Activated naive CD4-positive, alpha-beta T cell treated with anti-CD3 and anti-CD28 coated beads, Interleukin-2, amount 50 U/mL, for 24 hours (primary cell): ENCODE data around the gene CBX5.
"Not testable (repeated sequence)": the region's sequence is repeated elsewhere in the genome, so short reads cannot be mapped to it uniquely, and the experiment has no call there.

Source experiments
- H3K27ac Mint-ChIP-seq: one replicate; pipeline ENCODE4 v1.8.0; 2021; ENCODE audit warnings: mild to moderate bottlenecking, mixed read lengths
- H3K27me3 Mint-ChIP-seq: one replicate; pipeline ENCODE4 v1.8.0; 2021; ENCODE audit warnings: mixed read lengths
- H3K36me3 Mint-ChIP-seq: one replicate; pipeline ENCODE4 v1.8.0; 2021; ENCODE audit warnings: mixed read lengths
- H3K4me1 Mint-ChIP-seq: one replicate; pipeline ENCODE4 v1.8.0; 2021; ENCODE audit warnings: mixed read lengths
- H3K4me3 Mint-ChIP-seq: one replicate; pipeline ENCODE4 v1.8.0; 2021; ENCODE audit warnings: mild to moderate bottlenecking, mixed read lengths
- H3K9me3 Mint-ChIP-seq: one replicate; pipeline ENCODE4 v1.8.0; 2021; ENCODE audit warnings: mixed read lengths

CBX5 gene

DNA sequence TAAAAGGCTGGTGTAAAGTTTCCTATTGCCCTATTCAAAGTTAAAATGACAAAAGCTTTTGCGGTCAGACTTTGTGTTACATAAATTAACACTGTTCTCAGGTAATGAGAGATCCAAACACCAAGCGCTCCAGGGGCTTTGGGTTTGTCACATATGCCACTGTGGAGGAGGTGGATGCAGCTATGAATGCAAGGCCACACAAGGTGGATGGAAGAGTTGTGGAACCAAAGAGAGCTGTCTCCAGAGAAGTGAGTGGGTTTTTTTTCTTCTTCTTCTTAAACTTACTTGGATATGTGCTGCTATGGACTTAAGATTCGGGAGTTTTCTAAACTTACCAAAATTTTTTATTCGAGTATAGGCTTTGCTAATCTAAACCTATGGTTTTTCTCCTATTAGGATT lies 1.8 kb upstream of the CBX5 start:
- H3K9me3 Mint-ChIP-seq, H3K27me3 Mint-ChIP-seq, H3K27ac Mint-ChIP-seq, H3K4me3 Mint-ChIP-seq: not testable (repeated sequence)
- Mint-ChIP-seq H3K36me3 (peaks cover 17% of the 10 kb centered on the region), H3K4me1 (peaks cover 49% of the 10 kb centered on the region)

DNA sequence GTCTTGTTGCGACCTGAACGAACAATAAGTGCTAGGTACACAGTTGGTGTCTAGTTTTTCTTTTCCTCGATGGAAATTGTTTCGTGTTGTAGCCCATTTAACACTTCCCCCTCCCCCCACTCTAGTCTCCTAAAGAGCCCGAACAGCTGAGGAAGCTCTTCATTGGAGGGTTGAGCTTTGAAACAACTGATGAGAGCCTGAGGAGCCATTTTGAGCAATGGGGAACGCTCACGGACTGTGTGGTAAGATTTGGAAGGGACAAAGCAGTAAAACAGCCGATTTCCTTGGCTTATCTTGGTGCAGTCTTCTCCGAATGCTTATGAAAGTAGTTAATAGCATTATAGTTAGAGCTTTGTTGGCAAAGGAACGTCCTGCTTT lies 1.3 kb upstream of the CBX5 start:
- not testable (repeated sequence) for H3K27me3 Mint-ChIP-seq, H3K9me3 Mint-ChIP-seq, H3K27ac Mint-ChIP-seq, H3K4me3 Mint-ChIP-seq
- Mint-ChIP-seq H3K36me3 (peaks cover 14% of the 10 kb centered on the region), H3K4me1 (peaks cover 49% of the 10 kb centered on the region)

DNA sequence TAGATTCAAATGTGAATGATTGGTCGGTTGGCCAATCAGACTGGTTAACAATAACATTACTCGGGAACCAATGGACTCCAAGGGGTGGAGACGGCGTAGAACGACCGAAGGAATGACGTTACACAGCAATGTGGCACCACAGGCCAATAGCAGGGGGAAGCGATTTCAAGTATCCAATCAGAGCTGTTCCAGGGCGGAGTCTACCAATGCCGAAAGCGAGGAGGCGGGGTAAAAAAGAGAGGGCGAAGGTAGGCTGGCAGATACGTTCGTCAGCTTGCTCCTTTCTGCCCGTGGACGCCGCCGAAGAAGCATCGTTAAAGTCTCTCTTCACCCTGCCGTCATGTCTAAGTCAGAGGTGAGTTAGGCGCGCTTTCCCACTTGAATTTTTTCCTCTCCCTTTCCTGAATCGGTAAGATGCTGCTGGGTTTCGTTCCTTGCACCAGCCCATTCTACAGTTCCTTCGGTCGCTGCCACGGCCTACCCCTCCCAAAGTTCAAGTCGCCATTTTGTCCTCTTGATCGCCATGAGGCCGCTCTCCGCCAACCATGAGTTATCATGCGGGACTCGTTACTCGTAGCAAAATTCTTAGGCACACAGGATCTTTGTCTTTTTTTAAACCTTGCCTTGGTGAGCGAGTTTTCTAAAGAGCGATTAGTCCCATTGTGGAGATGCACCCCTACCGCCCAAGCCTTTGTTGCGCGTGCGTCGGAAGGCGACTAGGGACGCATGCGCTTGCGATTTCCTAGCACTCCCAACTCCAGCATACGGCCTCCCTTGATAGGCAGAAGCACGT lies 742 bp upstream of the CBX5 start, which contains the start of gene HNRNPA1:
Gene HNRNPA1 (plus strand): TSS at position 259 of the 793 bp plus-strand sequence. CDS start 82 bp downstream, at position 341.
- H3K27ac Mint-ChIP-seq, result no peak within 1 kb of the TSS
- H3K9me3 Mint-ChIP-seq, result no peaks in the 10 kb centered on the region
- peaks cover 11% of the 10 kb centered on the region for H3K36me3 Mint-ChIP-seq
- H3K27me3 Mint-ChIP-seq, result no peaks in the 10 kb centered on the region
- peaks cover 48% of the 10 kb centered on the region for H3K4me1 Mint-ChIP-seq
- no peak within 1 kb of the TSS for H3K4me3 Mint-ChIP-seq

DNA sequence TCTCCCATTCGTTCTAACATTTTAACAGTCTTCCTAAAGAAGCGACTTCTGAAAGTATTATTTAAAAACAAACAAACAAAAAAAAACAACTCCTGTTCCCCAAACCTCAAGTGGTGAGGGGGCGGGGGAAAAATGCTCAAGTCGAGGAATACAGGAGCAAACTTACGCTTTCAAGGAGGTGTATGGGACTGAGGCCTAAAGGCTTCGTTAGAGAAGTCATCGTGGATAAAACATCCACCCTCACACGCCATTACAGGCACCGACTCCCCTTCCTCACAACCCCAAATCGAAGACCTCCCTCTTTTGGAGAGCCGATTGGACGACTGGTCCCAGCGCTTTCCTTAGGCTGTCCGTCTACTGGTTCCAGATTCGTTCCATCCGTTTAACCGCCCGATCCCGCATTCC lies 693 bp downstream of the CBX5 start:
- Mint-ChIP-seq H3K4me3 (no peak overlapping the region), H3K9me3 (no peaks in the 10 kb centered on the region), H3K27ac (no peak overlapping the region), H3K4me1 (peaks cover 50% of the 10 kb centered on the region), H3K27me3 (no peaks in the 10 kb centered on the region), H3K36me3 (peaks cover 2% of the 10 kb centered on the region)

DNA sequence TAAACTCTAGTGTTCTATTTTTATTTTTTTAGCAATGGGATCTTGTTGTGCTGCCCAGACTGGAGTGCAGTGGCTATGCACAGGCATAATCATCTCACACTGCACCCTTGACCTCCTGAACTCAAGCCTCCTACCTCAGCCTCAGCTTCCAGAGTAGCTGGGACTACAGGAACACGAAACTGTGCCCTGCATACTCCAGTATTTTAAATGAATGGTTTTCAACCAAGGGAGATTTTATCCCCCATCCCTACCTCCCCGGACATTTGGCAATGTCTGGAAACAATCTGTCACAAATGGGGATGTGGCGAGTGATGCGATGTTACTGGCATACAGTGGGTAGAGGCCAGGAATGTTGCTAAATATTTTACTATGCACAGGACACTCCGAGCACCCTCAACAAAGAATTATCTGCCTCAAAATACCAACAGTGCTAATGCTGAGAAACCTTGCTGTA lies 2.1 kb downstream of the CBX5 start:
- Mint-ChIP-seq H3K9me3 (no peaks in the 10 kb centered on the region), H3K36me3 (peaks cover 11% of the 10 kb centered on the region), H3K4me1 (peaks cover 49% of the 10 kb centered on the region), H3K27me3 (no peaks in the 10 kb centered on the region), H3K4me3 (no peak overlapping the region), H3K27ac (no peak overlapping the region)

DNA sequence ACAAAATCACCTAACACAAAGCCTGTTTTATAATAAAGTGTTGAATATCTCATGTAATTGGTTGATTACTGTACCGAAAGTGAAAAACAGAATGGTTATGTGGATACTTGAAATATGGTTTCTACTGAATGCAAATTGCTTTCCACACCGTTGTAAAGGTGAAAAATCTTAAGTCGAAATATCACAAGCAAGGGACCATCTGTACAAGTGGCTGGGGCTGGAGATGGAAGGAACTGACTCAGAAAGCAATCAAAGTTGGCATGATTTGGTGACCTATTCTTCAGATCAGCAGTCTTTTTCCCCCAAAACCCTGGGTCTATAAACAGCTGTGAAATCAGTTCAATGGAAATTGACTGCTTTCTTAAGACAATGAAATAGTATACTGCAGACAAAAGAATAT lies 3.6 kb downstream of the CBX5 start:
- Mint-ChIP-seq H3K4me3 (peak overlapping the region; percentile 34), H3K9me3 (no peaks in the 10 kb centered on the region), H3K36me3 (peaks cover 11% of the 10 kb centered on the region), H3K27me3 (no peaks in the 10 kb centered on the region), H3K4me1 (peaks cover 58% of the 10 kb centered on the region), H3K27ac (peak overlapping the region; percentile 43)

DNA sequence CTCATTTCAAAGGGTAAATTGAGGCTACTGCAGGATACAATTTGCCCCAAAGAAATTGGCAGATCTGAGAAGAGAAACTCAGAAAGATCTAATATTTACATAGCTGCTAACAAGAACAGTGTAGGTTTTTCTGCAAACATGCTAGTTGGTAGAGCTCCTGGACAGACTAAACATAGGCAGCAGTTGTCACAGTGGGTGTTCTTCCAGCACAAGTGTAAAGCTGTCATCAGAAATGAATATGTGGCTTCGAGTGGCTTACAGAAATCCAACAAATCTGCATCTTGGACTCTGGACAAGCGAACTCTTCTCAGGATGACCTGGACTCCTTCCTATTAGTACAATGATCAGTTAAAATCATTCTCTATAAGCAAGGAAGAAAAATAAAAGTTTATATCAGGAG lies 5.9 kb downstream of the CBX5 start:
- peaks cover 69% of the 10 kb centered on the region for H3K4me1 Mint-ChIP-seq

DNA sequence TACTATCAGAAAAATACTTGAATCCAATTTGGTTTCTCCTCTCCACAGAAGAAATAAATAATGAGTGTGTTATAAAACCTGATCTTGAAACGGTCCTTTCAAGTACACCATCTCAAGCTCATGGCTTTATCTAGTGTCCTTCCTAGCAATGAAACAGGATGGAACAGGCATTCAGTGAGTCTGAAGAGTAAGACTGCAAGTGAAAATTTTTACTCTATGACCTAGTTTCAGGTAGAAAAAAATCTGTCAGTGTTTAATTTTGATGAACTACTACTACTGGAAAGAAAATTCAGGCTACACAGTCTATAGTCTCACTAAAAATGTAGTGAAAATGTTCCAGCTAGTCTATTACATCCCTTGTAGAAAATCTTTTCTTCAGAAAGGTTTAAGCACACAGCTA lies 7.7 kb downstream of the CBX5 start:
- H3K27me3 Mint-ChIP-seq, result no peaks in the 10 kb centered on the region
- H3K4me1 Mint-ChIP-seq, result peaks cover 63% of the 10 kb centered on the region
- peaks cover 11% of the 10 kb centered on the region for H3K36me3 Mint-ChIP-seq
- no peaks in the 10 kb centered on the region for H3K9me3 Mint-ChIP-seq
- no peak overlapping the region for H3K27ac Mint-ChIP-seq
- no peak overlapping the region for H3K4me3 Mint-ChIP-seq

More for the DNA sequence above, 5.9 kb downstream of the CBX5 start:
- peaks cover 11% of the 10 kb centered on the region for H3K36me3 Mint-ChIP-seq
- H3K27me3 Mint-ChIP-seq, result no peaks in the 10 kb centered on the region
- peak overlapping the region; percentile 27 for H3K27ac Mint-ChIP-seq
- no peak overlapping the region for H3K4me3 Mint-ChIP-seq
- no peaks in the 10 kb centered on the region for H3K9me3 Mint-ChIP-seq

DNA sequence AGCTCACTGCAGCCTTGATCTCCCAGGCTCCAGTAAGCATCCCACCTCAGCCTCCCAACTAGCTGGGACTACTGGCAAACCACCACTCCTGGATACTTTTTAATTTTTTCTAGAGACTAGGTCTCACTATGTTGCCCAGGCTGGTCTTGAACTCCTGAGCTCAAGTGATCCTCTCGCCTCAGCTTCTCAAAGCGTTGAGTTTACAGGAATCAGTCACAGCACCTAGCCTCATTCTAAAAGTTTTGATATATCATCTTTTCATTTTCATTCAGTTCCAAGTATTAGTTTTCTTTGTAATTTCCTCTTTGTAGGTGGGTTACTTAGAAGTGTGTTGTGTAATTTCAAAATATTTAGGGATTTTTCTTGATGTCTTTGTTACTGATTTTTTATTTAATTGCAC lies 9.6 kb downstream of the CBX5 start:
- H3K27ac Mint-ChIP-seq, result peak overlapping the region; percentile 38
- H3K4me3 Mint-ChIP-seq, result no peak overlapping the region
- H3K36me3 Mint-ChIP-seq, result peaks cover 8% of the 10 kb centered on the region
- peaks cover 53% of the 10 kb centered on the region for H3K4me1 Mint-ChIP-seq
- no peaks in the 10 kb centered on the region for H3K9me3 Mint-ChIP-seq
- no peaks in the 10 kb centered on the region for H3K27me3 Mint-ChIP-seq

DNA sequence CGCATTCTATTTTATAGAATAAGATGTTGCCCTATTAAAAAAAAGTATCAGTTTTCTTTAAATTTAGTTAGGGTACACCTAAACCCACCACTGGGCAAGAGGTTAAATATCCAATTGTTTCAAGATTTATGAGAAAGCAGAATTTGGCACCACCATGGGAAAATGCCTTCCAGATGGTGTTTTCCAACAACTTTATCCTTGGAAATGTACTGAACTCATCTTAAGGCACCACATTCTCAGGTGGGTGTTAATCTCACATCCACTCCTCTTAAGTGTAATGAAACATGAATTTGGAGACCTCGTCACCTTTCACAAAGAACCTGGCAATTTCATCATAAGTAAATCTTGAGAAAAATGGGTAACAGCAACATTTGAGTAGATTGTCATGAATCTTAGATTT lies 13.1 kb downstream of the CBX5 start:
- Mint-ChIP-seq H3K4me3 (no peak overlapping the region), H3K27me3 (no peaks in the 10 kb centered on the region), H3K36me3 (peaks cover 1% of the 10 kb centered on the region), H3K4me1 (peaks cover 34% of the 10 kb centered on the region), H3K27ac (no peak overlapping the region), H3K9me3 (no peaks in the 10 kb centered on the region)

DNA sequence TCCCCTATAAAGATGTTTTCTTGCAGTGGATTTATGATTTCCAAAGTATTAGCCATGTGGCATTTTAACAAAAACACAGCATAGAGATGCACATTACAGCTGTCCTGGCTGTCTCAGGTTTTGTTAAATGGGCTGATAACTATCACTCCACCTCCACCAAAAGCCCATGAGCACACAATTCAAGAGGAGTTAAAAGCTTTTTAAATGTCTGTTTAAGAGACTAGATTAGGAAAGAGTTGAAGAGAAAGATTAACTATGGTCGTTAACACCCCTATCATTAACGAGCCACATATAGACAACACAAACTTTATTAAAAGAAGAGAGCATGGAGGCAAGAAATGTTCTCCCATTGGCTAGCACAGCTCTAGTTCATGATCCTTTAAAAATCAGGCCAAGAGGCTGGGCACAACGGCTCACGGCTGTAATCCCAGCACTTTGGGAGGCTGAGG lies 14.5 kb downstream of the CBX5 start:
- Mint-ChIP-seq H3K27me3 (no peaks in the 10 kb centered on the region), H3K27ac (no peak overlapping the region), H3K4me3 (no peak overlapping the region), H3K4me1 (peaks cover 29% of the 10 kb centered on the region), H3K9me3 (no peaks in the 10 kb centered on the region), H3K36me3 (peaks cover 2% of the 10 kb centered on the region)

DNA sequence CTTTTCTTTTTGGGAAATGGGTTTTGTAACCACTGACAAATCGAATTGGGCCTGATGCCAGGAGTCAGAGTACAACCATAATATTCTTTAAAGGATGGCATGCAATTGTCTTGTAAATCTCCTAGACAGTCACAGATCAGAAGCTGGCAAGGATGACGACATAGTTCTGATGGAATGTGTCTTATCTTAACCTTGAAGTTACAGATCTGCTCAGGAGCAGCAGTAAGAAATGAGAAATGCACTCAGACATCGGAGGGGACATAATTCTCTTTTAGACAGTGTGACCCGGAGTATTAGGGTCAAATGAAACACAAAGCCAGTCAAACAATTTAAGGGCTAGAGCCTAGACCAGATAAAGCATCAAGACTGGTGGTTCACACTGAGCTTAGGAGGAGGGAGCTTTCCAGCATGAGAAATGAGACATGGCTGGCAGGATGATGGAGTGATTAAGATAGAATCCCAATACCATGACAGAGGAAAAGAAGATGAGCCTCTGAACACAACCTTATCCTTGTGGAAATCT lies 17.5 kb downstream of the CBX5 start:
- H3K4me3 Mint-ChIP-seq, result no peak overlapping the region
- no peaks in the 10 kb centered on the region for H3K9me3 Mint-ChIP-seq
- no peak overlapping the region for H3K27ac Mint-ChIP-seq
- no peaks in the 10 kb centered on the region for H3K27me3 Mint-ChIP-seq
- peaks cover 41% of the 10 kb centered on the region for H3K4me1 Mint-ChIP-seq
- H3K36me3 Mint-ChIP-seq, result peaks cover 2% of the 10 kb centered on the region

DNA sequence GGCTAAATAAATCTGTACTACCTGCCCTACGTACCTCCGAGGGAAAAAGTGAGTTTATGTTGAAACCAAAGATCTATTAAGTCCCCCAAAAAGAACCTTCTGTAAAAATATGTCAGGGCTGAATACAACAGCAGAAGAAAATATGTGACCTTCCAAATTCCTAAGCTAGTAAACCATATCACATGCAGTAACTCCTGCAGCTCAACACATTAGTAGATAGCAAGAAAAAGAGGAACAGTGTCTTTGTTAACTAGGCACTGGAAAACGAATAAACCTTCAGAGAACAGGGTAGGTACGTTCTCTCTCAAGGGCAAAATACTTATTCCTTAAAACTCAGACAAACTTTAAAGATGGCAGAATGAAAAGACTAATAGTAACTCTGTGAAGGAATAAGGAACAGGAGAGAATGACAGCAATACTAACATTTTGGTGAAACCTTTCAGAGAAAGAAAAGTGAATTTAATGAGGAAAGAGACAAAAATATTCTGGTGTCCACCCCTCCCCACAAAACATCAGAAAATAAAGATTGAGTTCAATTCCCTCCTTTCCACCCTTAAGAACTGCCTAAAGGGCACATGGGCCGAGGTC lies 18.0 kb downstream of the CBX5 start:
- no peak overlapping the region for H3K4me3 Mint-ChIP-seq

DNA sequence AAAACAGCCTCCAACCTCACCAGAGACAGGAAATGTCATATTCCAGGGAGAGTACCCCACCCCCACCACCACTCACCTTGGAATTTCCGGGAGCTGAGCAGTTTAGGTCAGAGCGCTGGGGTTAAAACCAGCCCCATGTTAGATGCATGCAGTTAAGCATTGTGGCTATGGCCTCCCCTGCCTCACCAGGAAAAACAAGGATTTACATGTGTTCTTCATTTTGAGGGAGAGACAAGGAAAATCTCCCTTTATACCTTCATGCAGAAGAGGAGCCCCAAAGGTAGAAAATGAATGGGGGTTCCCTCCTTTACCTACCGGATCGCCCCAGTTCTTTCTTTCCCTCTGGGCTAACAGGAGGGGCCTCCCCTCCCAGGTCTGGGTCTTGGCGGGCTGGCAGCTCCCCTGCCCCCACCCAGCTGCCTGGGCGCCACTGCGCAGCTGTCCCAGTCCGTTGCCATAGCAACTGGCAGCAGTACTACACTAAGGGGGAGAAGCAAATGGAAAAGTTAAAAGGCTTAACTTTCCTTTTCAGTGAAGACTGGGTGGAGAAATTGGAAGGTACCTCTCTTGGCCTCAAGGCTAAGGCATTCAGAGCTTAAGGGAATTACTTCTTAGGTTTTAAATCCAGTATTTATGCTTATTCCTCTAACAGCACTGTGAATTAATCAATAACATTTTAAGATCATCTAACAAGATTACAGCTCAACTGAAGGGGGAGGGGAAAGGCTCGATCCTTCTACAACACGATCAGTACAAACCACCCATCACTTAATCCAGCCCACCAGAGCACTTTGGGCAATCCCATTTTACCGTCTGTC lies 20.5 kb downstream of the CBX5 start:
- peak overlapping the region; percentile 90 for H3K27ac Mint-ChIP-seq
- H3K4me3 Mint-ChIP-seq, result peak overlapping the region; percentile 70
- H3K36me3 Mint-ChIP-seq, result peaks cover 11% of the 10 kb centered on the region
- H3K4me1 Mint-ChIP-seq, result peaks cover 35% of the 10 kb centered on the region
- H3K9me3 Mint-ChIP-seq, result no peaks in the 10 kb centered on the region
- no peaks in the 10 kb centered on the region for H3K27me3 Mint-ChIP-seq

More for the DNA sequence above, 18.0 kb downstream of the CBX5 start:
- H3K36me3 Mint-ChIP-seq, result peaks cover 5% of the 10 kb centered on the region
- peaks cover 42% of the 10 kb centered on the region for H3K4me1 Mint-ChIP-seq
- H3K27ac Mint-ChIP-seq, result no peak overlapping the region
- no peaks in the 10 kb centered on the region for H3K9me3 Mint-ChIP-seq
- no peaks in the 10 kb centered on the region for H3K27me3 Mint-ChIP-seq

DNA sequence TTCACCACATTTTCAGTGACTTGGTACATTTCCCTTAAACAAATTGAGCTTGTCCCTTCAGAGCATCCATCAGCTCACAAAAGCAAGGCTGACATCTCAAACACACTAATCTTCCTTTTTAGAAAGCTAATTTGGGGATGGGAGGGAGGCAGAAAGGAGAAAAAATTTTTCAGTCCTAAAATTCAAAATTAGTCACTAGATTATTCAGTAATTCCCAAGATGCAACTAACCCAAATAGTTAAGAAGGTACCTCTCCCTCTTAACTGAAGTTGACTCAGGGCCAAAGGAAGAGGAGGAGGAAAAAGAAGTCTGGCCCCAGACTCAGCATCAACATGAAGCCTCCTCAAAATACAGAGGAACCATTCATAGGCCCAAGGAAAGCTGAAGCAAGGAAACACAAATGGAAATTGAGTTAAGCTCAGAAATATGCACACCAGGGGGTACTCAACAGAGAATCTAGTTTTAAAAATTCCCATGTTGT lies 21.7 kb downstream of the CBX5 start:
- peaks cover 32% of the 10 kb centered on the region for H3K4me1 Mint-ChIP-seq
- no peaks in the 10 kb centered on the region for H3K9me3 Mint-ChIP-seq
- no peaks in the 10 kb centered on the region for H3K27me3 Mint-ChIP-seq
- H3K27ac Mint-ChIP-seq, result peak overlapping the region; percentile 81
- no peak overlapping the region for H3K4me3 Mint-ChIP-seq
- H3K36me3 Mint-ChIP-seq, result peaks cover 11% of the 10 kb centered on the region
